KMS-11 (cell line): Measurements from ENCODE around the gene PLEKHA8.

Experiments used
- H2AFZ ChIP-seq: fragments of 200-600 bp; sonication (generic); 2 replicates; pipeline ENCODE4 v1.6.1; 2016; ENCODE audit warnings: antibody characterized with exemption, mixed run types, low read depth
- H3K27ac ChIP-seq: fragments of 200-600 bp; sonication (generic); 2 replicates; pipeline ENCODE4 v1.6.1; 2016; ENCODE audit warnings: mild to moderate bottlenecking, mixed run types
- H3K27me3 ChIP-seq: fragments of 200-600 bp; sonication (generic); 2 replicates; pipeline ENCODE4 v1.6.1; 2017; ENCODE audit warnings: mild to moderate bottlenecking, low read depth, mixed run types, moderate library complexity; ENCODE audit not compliant: insufficient read depth
- H3K36me3 ChIP-seq: fragments of 200-600 bp; sonication (generic); 2 replicates; pipeline ENCODE4 v1.6.1; 2017; ENCODE audit warnings: mild to moderate bottlenecking, mixed run types; ENCODE audit not compliant: insufficient read depth
- H3K4me1 ChIP-seq: fragments of 200-600 bp; sonication (generic); 2 replicates; pipeline ENCODE4 v1.6.1; 2016; ENCODE audit warnings: mild to moderate bottlenecking, low read depth, mixed run types; ENCODE audit not compliant: poor library complexity, severe bottlenecking
- H3K4me2 ChIP-seq: fragments of 200-600 bp; sonication (generic); 2 replicates; pipeline ENCODE4 v1.7.0; 2016; ENCODE audit warnings: mild to moderate bottlenecking, mixed run types
- H3K4me3 ChIP-seq: fragments of 200-600 bp; sonication (generic); IDR thresholded peaks from 2 replicates; pipeline ENCODE4 v1.6.1; 2017; ENCODE audit warnings: low read depth, low read length, mixed read lengths; ENCODE audit not compliant: insufficient read depth
- H3K79me2 ChIP-seq: fragments of 200-600 bp; sonication (generic); 2 replicates; pipeline ENCODE4 v1.6.1; 2016; ENCODE audit warnings: low read depth, mixed run types; ENCODE audit not compliant: insufficient read depth
- H3K9ac ChIP-seq: fragments of 200-600 bp; sonication (generic); 2 replicates; pipeline ENCODE4 v1.6.1; 2016; ENCODE audit warnings: mild to moderate bottlenecking, mixed run types
- H4K20me1 ChIP-seq: fragments of 200-600 bp; sonication (generic); 2 replicates; pipeline ENCODE4 v1.6.1; 2016; ENCODE audit warnings: mild to moderate bottlenecking, mixed run types; ENCODE audit not compliant: insufficient read depth
- CTCF ChIP-seq: fragments of 200-600 bp; sonication (generic); conservative IDR thresholded peaks from 2 replicates; pipeline ENCODE4 v1.6.1; 2017; ENCODE audit warnings: low read depth, mild to moderate bottlenecking, antibody characterized with exemption, low read length, moderate library complexity, mixed read lengths

The PLEKHA8 gene

GRCh38 chr7:30144657-30145306 is 116.6 kb downstream of the PLEKHA8 start:
- Histone ChIP-seq H2AFZ (no peak overlapping the region), H3K9ac (no peak overlapping the region; the same call in 1 of the 2 replicates), H4K20me1 (no peaks in the 10 kb centered on the region), H3K4me3 (no peak overlapping the region), H3K27ac (peak overlapping the region; percentile 88), H3K4me1 (peaks cover 69% of the 10 kb centered on the region), H3K4me2 (peak overlapping the region; percentile 82), H3K79me2 (no peaks in the 10 kb centered on the region; the same call in 1 of the 2 replicates), H3K27me3 (no peaks in the 10 kb centered on the region), H3K36me3 (no peaks in the 10 kb centered on the region)
- TF ChIP-seq CTCF, result no peak

- H3K27ac ChIP-seq, result no peak overlapping the region; the same call in 1 of the 2 replicates
- H3K27me3 ChIP-seq, result no peaks in the 10 kb centered on the region
- H2AFZ ChIP-seq, result no peak overlapping the region
- no peaks in the 10 kb centered on the region for H3K36me3 ChIP-seq
- H3K79me2 ChIP-seq, result no peaks in the 10 kb centered on the region; the same call in 1 of the 2 replicates
- peaks cover 69% of the 10 kb centered on the region for H3K4me1 ChIP-seq
- no peak overlapping the region for H3K9ac ChIP-seq
- no peaks in the 10 kb centered on the region for H4K20me1 ChIP-seq
- no peak overlapping the region for H3K4me3 ChIP-seq
- no peak overlapping the region for H3K4me2 ChIP-seq
- TF ChIP-seq CTCF, result no peak
These were observed 117.3 kb downstream of the PLEKHA8 start for GRCh38 chr7:30145426-30145970.

GRCh38 chr7:30146127-30146612 is 118.0 kb downstream of the PLEKHA8 start:
- Histone ChIP-seq H3K9ac (no peak overlapping the region), H3K27ac (no peak overlapping the region), H3K27me3 (no peaks in the 10 kb centered on the region), H3K4me2 (no peak overlapping the region), H3K36me3 (no peaks in the 10 kb centered on the region), H3K79me2 (no peaks in the 10 kb centered on the region; the same call in 1 of the 2 replicates), H3K4me1 (peaks cover 68% of the 10 kb centered on the region), H4K20me1 (no peaks in the 10 kb centered on the region), H3K4me3 (no peak overlapping the region), H2AFZ (no peak overlapping the region)
- no peak for TF ChIP-seq CTCF

- Histone ChIP-seq H3K4me3 (no peak overlapping the region), H3K79me2 (no peaks in the 10 kb centered on the region; the same call in 1 of the 2 replicates), H3K27ac (0 out of 2 replicates have a peak overlapping the region, but pooled peaks have one; percentile 5), H4K20me1 (no peaks in the 10 kb centered on the region), H3K4me1 (peaks cover 58% of the 10 kb centered on the region), H3K36me3 (no peaks in the 10 kb centered on the region), H2AFZ (no peak overlapping the region), H3K9ac (no peak overlapping the region), H3K27me3 (no peaks in the 10 kb centered on the region), H3K4me2 (peak overlapping the region; percentile 22; the same call in 1 of the 2 replicates)
- no peak for TF ChIP-seq CTCF
These were observed 119.0 kb downstream of the PLEKHA8 start for GRCh38 chr7:30147223-30147622.
